Measurements from ENCODE around the gene IPO11.
"Not testable (repeated sequence)": the region's sequence is repeated elsewhere in the genome, so short reads cannot be mapped to it uniquely, and the experiment has no call there.

GRCh38 chr5:62676596-62676995 lies 264.0 kb downstream of the IPO11 start:
- TF ChIP-seq CTCF (CRISPR knock-in tag; IDR thresholded peaks at IDR 0.05); GABPB1 (CRISPR knock-in tag; IDR thresholded peaks at IDR 0.05); EZH2 (conservative IDR thresholded peaks at IDR 0.05; ENCODE audit: low read depth, low read length); SMC3 (IDR thresholded peaks at IDR 0.05; ENCODE audit: low read length); GABPA (IDR thresholded peaks at IDR 0.05; ENCODE audit: low read depth, low read length); GABPA (CRISPR knock-in tag; IDR thresholded peaks at IDR 0.05; ENCODE audit: low read depth); MXI1 (IDR thresholded peaks at IDR 0.05; ENCODE audit: borderline replicate concordance, low read depth, low read length); KLF16 (CRISPR knock-in tag; IDR thresholded peaks at IDR 0.05); ZNF800 (CRISPR knock-in tag; IDR thresholded peaks at IDR 0.05); BRCA1 (CRISPR knock-in tag; IDR thresholded peaks at IDR 0.05): not testable (repeated sequence)

Measured in HepG2 (cell line).